Glutamatergic neuron (in vitro differentiated cells): Measurements from ENCODE around the gene KIRREL3. TPM values are rescaled to one million over a fixed set of nuclear protein-coding genes. Genes with fewer than 3 reads are reported as not detected.

ENCODE experiments used
- DNase-seq: peaks from one replicate; pipeline ENCODE4 v3.0.0; 2022
- H3K27ac Mint-ChIP-seq: one replicate; pipeline ENCODE4 v1.8.0; 2020; ENCODE audit warnings: mild to moderate bottlenecking, mixed read lengths, inconsistent platforms; ENCODE audit not compliant: unreplicated experiment
- H3K27me3 Mint-ChIP-seq: one replicate; pipeline ENCODE4 v1.8.0; 2020; ENCODE audit warnings: mild to moderate bottlenecking, moderate library complexity, mixed read lengths, inconsistent platforms; ENCODE audit not compliant: unreplicated experiment
- H3K36me3 Mint-ChIP-seq: one replicate; pipeline ENCODE4 v1.8.0; 2020; ENCODE audit warnings: mild to moderate bottlenecking, mixed read lengths, inconsistent platforms; ENCODE audit not compliant: unreplicated experiment
- H3K4me1 Mint-ChIP-seq: one replicate; pipeline ENCODE4 v1.8.0; 2020; ENCODE audit warnings: mild to moderate bottlenecking, low read depth, mixed read lengths, inconsistent platforms; ENCODE audit not compliant: unreplicated experiment
- H3K4me3 Mint-ChIP-seq: one replicate; pipeline ENCODE4 v1.8.0; 2020; ENCODE audit warnings: mild to moderate bottlenecking, mixed read lengths, inconsistent platforms; ENCODE audit not compliant: unreplicated experiment
- H3K9me3 Mint-ChIP-seq: one replicate; pipeline ENCODE4 v1.8.0; 2020; ENCODE audit warnings: mild to moderate bottlenecking, moderate library complexity, mixed read lengths, inconsistent platforms; ENCODE audit not compliant: unreplicated experiment
- CTCF ChIP-seq: fragments of 200-600 bp; sonication (generic); IDR thresholded peaks from one replicate; pipeline ENCODE4 v1.5.0; 2021; ENCODE audit not compliant: partially characterized antibody, unreplicated experiment
- total RNA-seq: library from RNA; stranded (reverse); fragmentation: NEBNext Ultra II Directional; extraction: Animal tissue kit (Norgen Biotek cat#: 25700); gene quantifications from one replicate; pipeline ENCODE4 v1.2.1, GENCODE V29; 2021; ENCODE audit not compliant: unreplicated experiment

The KIRREL3 gene
- total RNA-seq, 1 donor from 2014 or later = 25.3 TPM

- no peak for DNase-seq
- H3K9me3 Mint-ChIP-seq = peaks cover 3% of the 10 kb centered on the region
- peaks cover 1% of the 10 kb centered on the region for H3K27me3 Mint-ChIP-seq
- no peak overlapping the region for H3K4me3 Mint-ChIP-seq
- H3K36me3 Mint-ChIP-seq = no peaks in the 10 kb centered on the region
- no peak for TF ChIP-seq CTCF
- H3K27ac Mint-ChIP-seq = no peak overlapping the region
- H3K4me1 Mint-ChIP-seq = peaks cover 10% of the 10 kb centered on the region
Observed at GRCh38 chr11:126637795-126638175, 362.8 kb downstream of the KIRREL3 start.

- no peak for DNase-seq
- Mint-ChIP-seq H3K4me3 (no peak overlapping the region), H3K4me1 (peaks cover 10% of the 10 kb centered on the region), H3K36me3 (no peaks in the 10 kb centered on the region), H3K27me3 (peaks cover 1% of the 10 kb centered on the region), H3K27ac (no peak overlapping the region), H3K9me3 (peaks cover 3% of the 10 kb centered on the region)
- no peak for TF ChIP-seq CTCF
Observed at GRCh38 chr11:126636911-126637794, 363.4 kb downstream of the KIRREL3 start.

- peaks cover 4% of the 10 kb centered on the region for H3K9me3 Mint-ChIP-seq
- H3K4me1 Mint-ChIP-seq = peaks cover 10% of the 10 kb centered on the region
- no peak overlapping the region for H3K4me3 Mint-ChIP-seq
- no peak overlapping the region for H3K27ac Mint-ChIP-seq
- DNase-seq = no peak
- no peaks in the 10 kb centered on the region for H3K36me3 Mint-ChIP-seq
- H3K27me3 Mint-ChIP-seq = peaks cover 1% of the 10 kb centered on the region
- TF ChIP-seq CTCF = no peak
Observed at GRCh38 chr11:126635511-126635910, 365.1 kb downstream of the KIRREL3 start.

GRCh38 chr11:126634963-126635362 is 365.6 kb downstream of the KIRREL3 start:
- TF ChIP-seq CTCF = no peak
- DNase-seq = no peak
- Mint-ChIP-seq H3K27me3 (peaks cover 1% of the 10 kb centered on the region), H3K4me1 (peaks cover 10% of the 10 kb centered on the region), H3K36me3 (no peaks in the 10 kb centered on the region), H3K4me3 (no peak overlapping the region), H3K9me3 (peaks cover 5% of the 10 kb centered on the region), H3K27ac (no peak overlapping the region)

- TF ChIP-seq CTCF = no peak
- H3K27me3 Mint-ChIP-seq = peaks cover 4% of the 10 kb centered on the region
Observed at GRCh38 chr11:126633330-126633729, 367.2 kb downstream of the KIRREL3 start.

More at GRCh38 chr11:126633330-126633729, 367.2 kb downstream of the KIRREL3 start:
- no peak overlapping the region for H3K27ac Mint-ChIP-seq
- H3K36me3 Mint-ChIP-seq = no peaks in the 10 kb centered on the region
- peaks cover 22% of the 10 kb centered on the region for H3K4me1 Mint-ChIP-seq
- H3K9me3 Mint-ChIP-seq = peaks cover 8% of the 10 kb centered on the region
- H3K4me3 Mint-ChIP-seq = no peak overlapping the region
- no peak for DNase-seq
